ENCODE data around the gene MOB3B. TPM values are rescaled to one million over a fixed set of nuclear protein-coding genes. Genes with fewer than 3 reads are reported as not detected.

MOB3B gene
- total RNA-seq, 1 experiment from 2014 or later: 0.03 TPM

DNA sequence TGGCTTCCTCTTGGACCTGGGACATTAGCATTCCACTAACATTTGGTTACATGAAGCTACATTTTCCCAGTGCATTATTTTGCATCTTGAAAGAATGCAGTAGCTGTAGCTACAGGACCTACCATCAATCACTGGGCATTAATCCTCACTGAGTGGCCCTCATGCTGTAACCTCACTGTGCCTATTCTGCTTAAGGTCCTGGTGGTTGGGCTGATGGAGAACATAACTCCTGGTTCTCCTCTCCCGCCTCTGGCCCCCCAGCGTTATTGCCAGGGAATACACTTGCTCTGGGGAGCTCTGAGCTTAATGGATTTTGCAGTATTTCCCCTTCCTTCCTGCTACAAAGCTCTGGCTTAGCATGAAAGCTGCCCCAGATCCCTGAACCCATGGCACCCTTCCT, 121.1 kb downstream of the MOB3B start:
- Histone ChIP-seq H3K4me3 (ENCODE audit: low read depth in 2 of 2, low read length in 2 of 2) (no peak overlapping the region), H3K27ac (ENCODE audit: low read length) (no peak overlapping the region), H3K27me3 (ENCODE audit: control insufficient read depth, insufficient read depth, low read length) (no peaks in the 10 kb centered on the region), H3K4me1 (ENCODE audit: control insufficient read depth, insufficient read depth, low read length) (no peaks in the 10 kb centered on the region), H3K9me3 (ENCODE audit: control insufficient read depth, insufficient read depth, low read depth, low read length) (no peaks in the 10 kb centered on the region), H3K36me3 (ENCODE audit: control insufficient read depth, insufficient read depth, low read length) (no peaks in the 10 kb centered on the region)
- BruUV-seq (replicated peaks): no TSS peak
- CTCF ChIA-PET: no interaction called here
- POLR2A ChIA-PET: no interaction called here
- no peak for ATAC-seq
- intact Hi-C loops (cut with micrococcal nuclease; ENCODE audit: unreplicated experiment): no loop called here
- DNase-seq (ENCODE audit: low read depth, low spot score): no peak
- TF ChIP-seq POLR2AphosphoS5 (IDR thresholded peaks at IDR 0.05; ENCODE audit: low read depth, low read length): no peak
- no peak for TF ChIP-seq REST (IDR thresholded peaks at IDR 0.05; ENCODE audit: insufficient read depth in 1 of 2, low read depth in 2 of 2, low read length in 1 of 2)
- TF ChIP-seq SIN3A (IDR thresholded peaks at IDR 0.05; ENCODE audit: borderline replicate concordance, insufficient read depth, low read depth, low read length): no peak
- no peak for TF ChIP-seq TCF7L2 (IDR thresholded peaks at IDR 0.05; ENCODE audit: low read depth, low read length)
- TF ChIP-seq CTCF (IDR thresholded peaks at IDR 0.05): no peak
- in situ Hi-C loops (cut with HindIII; ENCODE audit: low pct_unique_long_range_greater_than_20kb, low sequenced_read_pairs): no loop called here

DNA sequence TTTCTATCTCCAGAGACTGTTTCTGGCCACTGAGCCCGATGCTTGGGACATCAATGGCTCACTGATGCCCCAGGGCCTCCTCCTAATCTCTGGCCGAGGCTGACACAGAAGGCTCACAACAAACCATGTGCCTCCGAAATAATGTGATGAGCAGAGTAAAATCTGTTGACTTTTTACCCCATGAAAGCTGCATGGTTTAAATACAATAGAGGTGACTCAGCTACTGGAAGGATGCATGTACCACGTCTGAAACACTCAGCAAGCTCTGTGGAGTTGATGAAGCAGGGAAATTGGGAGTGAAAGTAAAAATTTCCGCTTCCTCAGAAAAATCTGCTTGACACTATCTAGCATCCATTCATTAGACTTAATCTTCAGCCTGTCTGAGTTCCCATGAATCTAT, 121.6 kb downstream of the MOB3B start:
- ChIA-PET POLR2A (no interaction called here), CTCF (no interaction called here)

More for the DNA sequence above, 121.6 kb downstream of the MOB3B start:
- DNase-seq (ENCODE audit: low read depth, low spot score): no peak
- Histone ChIP-seq H3K9me3 (ENCODE audit: control insufficient read depth, insufficient read depth, low read depth, low read length) (no peaks in the 10 kb centered on the region), H3K4me3 (ENCODE audit: low read depth in 2 of 2, low read length in 2 of 2) (no peak overlapping the region), H3K36me3 (ENCODE audit: control insufficient read depth, insufficient read depth, low read length) (no peaks in the 10 kb centered on the region), H3K27ac (ENCODE audit: low read length) (no peak overlapping the region), H3K27me3 (ENCODE audit: control insufficient read depth, insufficient read depth, low read length) (no peaks in the 10 kb centered on the region), H3K4me1 (ENCODE audit: control insufficient read depth, insufficient read depth, low read length) (no peaks in the 10 kb centered on the region)
- no TSS peak for BruUV-seq (replicated peaks)
- intact Hi-C loops (cut with micrococcal nuclease; ENCODE audit: unreplicated experiment) (no loop called here), in situ Hi-C loops (cut with HindIII; ENCODE audit: low pct_unique_long_range_greater_than_20kb, low sequenced_read_pairs) (no loop called here)
- TF ChIP-seq CTCF (IDR thresholded peaks at IDR 0.05): no peak
- no peak for TF ChIP-seq SIN3A (IDR thresholded peaks at IDR 0.05; ENCODE audit: borderline replicate concordance, insufficient read depth, low read depth, low read length)
- TF ChIP-seq REST (IDR thresholded peaks at IDR 0.05; ENCODE audit: insufficient read depth in 1 of 2, low read depth in 2 of 2, low read length in 1 of 2): no peak
- no peak for TF ChIP-seq POLR2AphosphoS5 (IDR thresholded peaks at IDR 0.05; ENCODE audit: low read depth, low read length)
- TF ChIP-seq TCF7L2 (IDR thresholded peaks at IDR 0.05; ENCODE audit: low read depth, low read length): no peak
- no peak for ATAC-seq

All from Panc1 (cell line).